ENCODE data around the gene HHIPL1. TPM values are rescaled to one million over a fixed set of nuclear protein-coding genes. Genes with fewer than 3 reads are reported as not detected.

Gene HHIPL1
- total RNA-seq, 1 experiment from 2014 or later = 0.06 TPM

DNA sequence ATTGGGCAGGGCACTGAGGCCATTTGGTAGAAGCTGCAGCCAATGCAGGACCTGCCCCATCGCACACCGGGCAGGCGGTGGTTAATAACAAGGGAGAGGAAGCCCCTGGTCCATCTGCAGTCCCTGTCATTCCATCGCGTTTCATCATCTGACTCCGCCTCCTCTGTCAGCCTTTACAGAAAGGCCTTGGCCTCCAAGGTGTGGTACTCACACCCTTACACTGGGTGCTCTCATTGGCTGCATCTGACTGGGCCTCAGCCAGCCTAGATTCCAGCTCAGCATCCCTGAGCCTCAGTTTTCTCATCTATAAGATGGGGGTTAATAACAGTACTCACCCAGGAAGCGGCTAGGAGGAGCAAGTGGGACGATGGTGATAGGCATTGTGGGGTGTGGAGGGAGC is 14.7 kb upstream of the HHIPL1 start:
- ChIA-PET POLR2A (ENCODE audit: low non-redundant PET) (no interaction called here), CTCF (no interaction called here)

DNA sequence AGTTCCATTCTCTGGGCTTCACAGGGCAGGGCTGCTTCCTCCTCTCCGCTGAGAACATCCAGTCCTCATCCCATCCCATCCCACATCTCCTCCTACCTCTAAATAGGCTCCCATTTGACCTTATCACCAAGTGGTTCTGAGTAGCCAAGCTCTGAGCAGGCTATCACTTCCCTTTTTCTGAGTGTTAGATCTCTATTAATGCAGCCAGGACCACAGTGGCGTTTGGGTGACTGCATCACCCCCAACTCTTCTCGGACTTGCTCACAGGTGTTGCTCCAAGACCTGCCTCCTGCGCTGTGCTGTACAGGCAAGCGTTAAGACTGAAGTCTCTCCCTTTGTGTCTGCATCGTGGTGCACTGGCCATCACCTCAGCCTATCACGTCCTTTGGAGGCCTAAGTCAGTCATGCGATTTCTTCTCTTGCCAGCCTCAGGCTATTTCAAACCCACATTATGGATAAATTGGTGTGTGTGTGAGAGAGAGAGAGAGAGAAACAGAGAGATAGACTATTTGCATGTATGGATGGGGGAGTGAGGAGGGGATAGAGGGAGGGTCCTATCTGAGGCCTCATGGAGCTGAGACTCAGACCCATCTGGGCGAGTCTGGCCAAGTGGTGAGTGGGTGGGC is 12.4 kb upstream of the HHIPL1 start:
- CTCF ChIA-PET = no interaction called here

More for the DNA sequence above, 14.7 kb upstream of the HHIPL1 start:
- H3K27ac ChIP-seq (ENCODE audit: low read depth, low read length, poor library complexity, severe bottlenecking) = no peak overlapping the region
- no peak for DNase-seq (ENCODE audit: low spot score)
- no TSS peak for BruUV-seq (replicated peaks)
- TF ChIP-seq EZH2 (IDR thresholded peaks at IDR 0.05; ENCODE audit: borderline replicate concordance, low read depth, low read length, poor library complexity, severe bottlenecking) = no peak
- no peak for TF ChIP-seq CTCF (conservative IDR thresholded peaks at IDR 0.05; ENCODE audit: low read depth, low read length)
- intact Hi-C loops (cut with micrococcal nuclease; ENCODE audit: unreplicated experiment) = no loop called here
- no peaks in the 10 kb centered on the region for H3K27me3 ChIP-seq (replicated peaks; ENCODE audit: insufficient read depth, low read depth, low read length, poor library complexity)
- H3K9me3 ChIP-seq (ENCODE audit: low read depth, low read length, poor library complexity, severe bottlenecking) = no peaks in the 10 kb centered on the region
- no peak overlapping the region for H3K4me3 ChIP-seq (ENCODE audit: low read depth, low read length, poor library complexity, severe bottlenecking)
- no peaks in the 10 kb centered on the region for H3K4me1 ChIP-seq (ENCODE audit: insufficient read depth, low read length, poor library complexity, severe bottlenecking)
- no peaks in the 10 kb centered on the region for H3K36me3 ChIP-seq (ENCODE audit: insufficient read depth, low read length, poor library complexity, severe bottlenecking)

GRCh38 chr14:99633141-99633540 is 11.8 kb upstream of the HHIPL1 start:
- Histone ChIP-seq H3K4me1 (ENCODE audit: insufficient read depth, low read length, poor library complexity, severe bottlenecking) (no peaks in the 10 kb centered on the region), H3K27me3 (replicated peaks; ENCODE audit: insufficient read depth, low read depth, low read length, poor library complexity) (no peaks in the 10 kb centered on the region), H3K4me3 (ENCODE audit: low read depth, low read length, poor library complexity, severe bottlenecking) (no peak overlapping the region), H3K36me3 (ENCODE audit: insufficient read depth, low read length, poor library complexity, severe bottlenecking) (no peaks in the 10 kb centered on the region), H3K27ac (ENCODE audit: low read depth, low read length, poor library complexity, severe bottlenecking) (no peak overlapping the region), H3K9me3 (ENCODE audit: low read depth, low read length, poor library complexity, severe bottlenecking) (no peaks in the 10 kb centered on the region)
- POLR2A ChIA-PET (ENCODE audit: low non-redundant PET) = no interaction called here
- CTCF ChIA-PET = interaction anchor here (0.6 kb wide), 1 partner anchor 54 kb away, joined by 3 read pairs; no protein-coding TSS in a partner anchor
- intact Hi-C loops (cut with micrococcal nuclease; ENCODE audit: unreplicated experiment) = no loop called here
- BruUV-seq (replicated peaks) = no TSS peak
- DNase-seq (ENCODE audit: low spot score) = no peak
- no peak for TF ChIP-seq EZH2 (IDR thresholded peaks at IDR 0.05; ENCODE audit: borderline replicate concordance, low read depth, low read length, poor library complexity, severe bottlenecking)
- TF ChIP-seq CTCF (conservative IDR thresholded peaks at IDR 0.05; ENCODE audit: low read depth, low read length) = no peak

More for the DNA sequence above, 12.4 kb upstream of the HHIPL1 start:
- no peak for DNase-seq (ENCODE audit: low spot score)
- no peaks in the 10 kb centered on the region for H3K36me3 ChIP-seq (ENCODE audit: insufficient read depth, low read length, poor library complexity, severe bottlenecking)
- H3K4me1 ChIP-seq (ENCODE audit: insufficient read depth, low read length, poor library complexity, severe bottlenecking) = no peaks in the 10 kb centered on the region
- H3K27me3 ChIP-seq (replicated peaks; ENCODE audit: insufficient read depth, low read depth, low read length, poor library complexity) = no peaks in the 10 kb centered on the region
- TF ChIP-seq EZH2 (IDR thresholded peaks at IDR 0.05; ENCODE audit: borderline replicate concordance, low read depth, low read length, poor library complexity, severe bottlenecking) (no peak), CTCF (conservative IDR thresholded peaks at IDR 0.05; ENCODE audit: low read depth, low read length) (no peak)
- H3K27ac ChIP-seq (ENCODE audit: low read depth, low read length, poor library complexity, severe bottlenecking) = no peak overlapping the region
- BruUV-seq (replicated peaks) = no TSS peak
- H3K9me3 ChIP-seq (ENCODE audit: low read depth, low read length, poor library complexity, severe bottlenecking) = no peaks in the 10 kb centered on the region
- intact Hi-C loops (cut with micrococcal nuclease; ENCODE audit: unreplicated experiment) = no loop called here
- POLR2A ChIA-PET (ENCODE audit: low non-redundant PET) = no interaction called here
- no peak overlapping the region for H3K4me3 ChIP-seq (ENCODE audit: low read depth, low read length, poor library complexity, severe bottlenecking)

Measured in A673 (cell line).